HUES6 (cell line): ENCODE measurements around the gene DNAJC16.

Experiments used
- H3K27ac ChIP-seq: 2 replicates; pipeline ENCODE4 v1.7.0; 2013; ENCODE audit warnings: low read depth, mild to moderate bottlenecking, low read length, inconsistent platforms
- H3K27me3 ChIP-seq: 2 replicates; pipeline ENCODE4 v1.6.1; 2013; ENCODE audit warnings: low read length; ENCODE audit not compliant: control insufficient read depth, insufficient read depth
- H3K36me3 ChIP-seq: 2 replicates; pipeline ENCODE4 v1.6.1; 2013; ENCODE audit warnings: low read length; ENCODE audit not compliant: control insufficient read depth, insufficient read depth
- H3K4me1 ChIP-seq: 2 replicates; pipeline ENCODE4 v1.6.1; 2013; ENCODE audit warnings: low read length; ENCODE audit not compliant: control insufficient read depth, insufficient read depth
- H3K4me3 ChIP-seq: 2 replicates; pipeline ENCODE4 v1.5.1; 2013; ENCODE audit warnings: low read depth, low read length
- H3K9ac ChIP-seq: one replicate; pipeline ENCODE4 v1.6.1; 2013; ENCODE audit warnings: mild to moderate bottlenecking, low read length
- H3K9me3 ChIP-seq: 2 replicates; pipeline ENCODE4 v1.6.1; 2013; ENCODE audit warnings: low read depth, low read length; ENCODE audit not compliant: control insufficient read depth, insufficient read depth

The DNAJC16 gene

DNA sequence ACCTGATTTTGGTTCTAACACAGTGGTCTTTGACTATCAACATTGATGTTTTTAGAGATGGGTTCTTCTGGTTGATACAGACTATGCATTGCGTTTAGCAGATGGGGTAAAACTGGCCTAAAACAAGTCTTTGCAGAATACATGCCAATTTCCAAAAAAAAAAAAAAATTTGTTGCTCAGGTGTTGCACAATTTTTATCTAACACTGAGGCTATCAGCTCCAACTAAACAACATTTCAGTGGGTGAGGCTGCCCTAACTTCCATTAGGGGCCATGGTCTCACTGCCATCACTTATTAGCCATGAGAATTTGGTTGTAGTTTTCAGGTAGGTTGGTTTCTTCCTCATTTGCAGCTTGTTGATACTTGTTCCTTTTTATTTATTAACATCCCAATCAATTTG is 44.2 kb downstream of the DNAJC16 start:
- Histone ChIP-seq H3K27ac (no peak overlapping the region), H3K4me1 (no peaks in the 10 kb centered on the region), H3K36me3 (peaks cover 57% of the 10 kb centered on the region), H3K9ac (no peak overlapping the region), H3K27me3 (no peaks in the 10 kb centered on the region), H3K9me3 (no peaks in the 10 kb centered on the region), H3K4me3 (no peak overlapping the region)

DNA sequence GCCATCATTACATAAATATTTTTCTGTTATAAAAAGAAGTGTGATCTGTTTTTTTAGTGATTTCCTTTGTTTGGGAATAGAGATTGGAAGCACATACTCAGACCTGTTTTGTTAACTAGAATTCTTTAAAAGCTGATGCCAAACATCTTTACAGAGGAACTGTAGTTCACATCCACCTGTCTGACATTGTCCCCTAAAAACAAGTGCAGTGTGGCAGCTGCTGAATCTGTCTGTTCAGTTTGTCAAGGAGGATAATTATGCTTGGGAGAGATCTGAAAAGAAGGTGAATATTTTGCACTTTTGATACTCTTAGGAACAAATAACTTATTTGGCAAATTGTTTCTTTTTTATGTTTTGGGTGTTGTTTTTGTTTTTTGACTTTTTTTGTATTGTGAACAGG is 44.6 kb downstream of the DNAJC16 start:
- Histone ChIP-seq H3K4me1 (no peaks in the 10 kb centered on the region), H3K9ac (no peak overlapping the region), H3K27ac (no peak overlapping the region), H3K36me3 (peaks cover 53% of the 10 kb centered on the region), H3K27me3 (no peaks in the 10 kb centered on the region), H3K9me3 (no peaks in the 10 kb centered on the region), H3K4me3 (no peak overlapping the region)

- Histone ChIP-seq H3K9ac (no peak overlapping the region), H3K27ac (no peak overlapping the region), H3K4me3 (no peak overlapping the region), H3K36me3 (peaks cover 31% of the 10 kb centered on the region), H3K4me1 (no peaks in the 10 kb centered on the region), H3K27me3 (no peaks in the 10 kb centered on the region), H3K9me3 (no peaks in the 10 kb centered on the region)
These were observed 46.8 kb downstream of the DNAJC16 start for GRCh38 chr1:15573477-15573876.

DNA sequence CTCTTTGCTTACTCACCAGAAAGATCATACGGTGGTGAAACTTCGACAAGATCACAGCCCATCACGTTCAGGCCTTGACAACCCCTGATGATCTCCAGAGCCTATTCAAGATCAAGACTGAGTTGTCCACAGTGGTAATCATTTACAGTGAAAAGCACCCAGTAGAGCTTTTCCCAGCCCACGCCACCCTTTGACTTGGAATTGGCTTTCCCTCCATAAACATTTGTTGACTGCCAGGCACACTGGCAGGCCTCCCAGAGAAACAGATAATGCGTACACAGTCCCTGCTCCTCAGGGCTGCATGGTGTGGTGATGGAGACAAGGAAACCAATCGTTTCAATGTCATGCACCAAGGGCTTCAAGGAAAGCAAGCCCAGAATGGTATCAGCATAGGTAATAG is 48.1 kb downstream of the DNAJC16 start:
- Histone ChIP-seq H3K36me3 (peaks cover 20% of the 10 kb centered on the region), H3K27ac (no peak overlapping the region), H3K4me1 (no peaks in the 10 kb centered on the region), H3K9ac (no peak overlapping the region), H3K4me3 (no peak overlapping the region), H3K9me3 (no peaks in the 10 kb centered on the region), H3K27me3 (no peaks in the 10 kb centered on the region)

DNA sequence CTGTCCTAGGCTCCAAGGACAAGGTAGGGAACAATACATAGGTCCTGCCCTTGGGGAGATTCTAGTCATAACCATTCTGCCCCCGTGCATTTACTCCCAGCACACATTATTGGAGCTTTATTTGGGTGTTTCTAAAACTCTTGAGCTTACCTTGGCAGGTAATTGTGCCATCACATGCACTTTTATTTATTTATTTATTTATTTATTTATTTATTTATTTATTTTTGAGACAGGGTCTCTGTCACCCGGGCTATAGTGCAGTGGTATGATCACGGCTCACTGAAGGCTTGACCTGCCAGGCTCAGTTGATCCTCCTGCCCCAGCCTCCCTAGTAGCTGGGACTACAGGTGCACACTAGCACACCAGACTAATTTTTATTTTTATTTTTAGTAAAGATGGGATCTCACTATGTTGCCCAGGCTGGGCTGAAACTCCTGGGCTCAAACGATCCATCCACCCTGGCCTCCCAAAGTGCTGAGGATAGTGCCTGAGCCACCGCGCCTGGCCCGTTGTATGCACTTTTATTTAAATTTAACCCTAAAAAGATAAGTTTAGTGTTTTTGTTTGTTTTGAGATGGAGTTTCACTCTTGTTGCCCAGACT is 49.0 kb downstream of the DNAJC16 start:
- Histone ChIP-seq H3K9me3 (no peaks in the 10 kb centered on the region), H3K9ac (no peak overlapping the region), H3K27me3 (no peaks in the 10 kb centered on the region), H3K27ac (no peak overlapping the region), H3K4me1 (no peaks in the 10 kb centered on the region), H3K4me3 (no peak overlapping the region), H3K36me3 (peaks cover 12% of the 10 kb centered on the region)

GRCh38 chr1:15577691-15578090 is 51.0 kb downstream of the DNAJC16 start:
- H3K27me3 ChIP-seq = no peaks in the 10 kb centered on the region
- no peaks in the 10 kb centered on the region for H3K9me3 ChIP-seq
- H3K9ac ChIP-seq = no peak overlapping the region
- no peak overlapping the region for H3K4me3 ChIP-seq
- H3K27ac ChIP-seq = no peak overlapping the region
- H3K4me1 ChIP-seq = no peaks in the 10 kb centered on the region
- 0 out of 2 replicates have a peak, but pooled peaks cover 4% of the 10 kb centered on the region for H3K36me3 ChIP-seq

DNA sequence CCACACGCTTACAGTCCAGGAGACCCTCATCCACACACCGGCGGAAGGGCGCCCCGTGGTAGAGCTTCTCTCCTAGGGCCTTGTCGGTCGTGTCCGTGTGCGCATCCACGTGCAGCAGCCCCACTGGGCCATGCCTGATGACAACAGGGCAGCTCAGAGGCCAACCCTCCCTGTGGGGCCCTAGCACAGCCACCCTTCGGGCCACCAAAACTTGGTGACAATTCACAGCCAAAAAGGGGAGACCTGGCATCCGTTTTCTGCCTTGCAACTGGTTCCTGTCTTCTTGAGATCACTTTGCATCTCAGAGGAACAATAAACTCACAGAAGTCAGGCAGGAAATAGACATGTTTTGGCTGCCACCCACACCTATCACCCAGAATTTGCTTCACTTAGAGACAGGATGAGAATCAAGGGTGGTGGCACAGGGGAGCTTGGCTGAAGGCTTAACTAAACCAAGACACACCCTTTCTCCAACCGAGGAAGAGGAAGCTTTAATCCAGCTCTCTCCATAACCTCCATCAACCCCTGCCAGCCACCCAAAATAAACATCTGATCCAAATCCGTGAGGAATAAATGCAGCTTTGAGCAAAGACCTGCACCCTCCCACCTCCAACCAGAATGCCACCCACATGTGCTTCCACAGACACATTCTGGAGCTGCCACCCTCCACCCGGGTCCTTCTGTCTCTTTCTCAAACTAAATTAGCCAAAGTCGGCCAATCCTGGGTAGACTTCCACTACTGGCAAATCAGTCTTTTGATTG is 52.5 kb downstream of the DNAJC16 start:
- Histone ChIP-seq H3K4me3 (no peak overlapping the region), H3K36me3 (0 out of 2 replicates have a peak, but pooled peaks cover 4% of the 10 kb centered on the region), H3K27ac (no peak overlapping the region), H3K9ac (no peak overlapping the region), H3K4me1 (no peaks in the 10 kb centered on the region), H3K27me3 (no peaks in the 10 kb centered on the region), H3K9me3 (no peaks in the 10 kb centered on the region)

DNA sequence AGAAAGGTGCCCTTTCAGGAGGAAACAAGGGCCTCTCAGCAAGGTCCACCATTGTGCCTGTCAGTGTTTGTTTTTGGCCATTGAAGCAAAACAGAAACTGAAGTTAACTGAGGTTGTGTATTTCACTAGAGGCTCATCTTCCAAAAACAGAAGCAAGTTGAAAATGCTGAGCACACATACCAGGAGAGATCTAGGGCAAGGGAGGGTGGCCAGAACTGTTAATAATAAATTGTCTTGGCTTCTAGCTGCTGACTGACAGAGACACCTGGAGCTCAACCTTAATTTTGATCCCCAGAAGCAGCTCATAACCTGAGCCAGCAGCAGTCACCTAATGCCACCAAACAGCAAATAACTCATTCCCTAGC is 53.0 kb downstream of the DNAJC16 start:
- Histone ChIP-seq H3K9ac (no peak overlapping the region), H3K36me3 (0 out of 2 replicates have a peak, but pooled peaks cover 3% of the 10 kb centered on the region), H3K27ac (no peak overlapping the region), H3K4me1 (no peaks in the 10 kb centered on the region), H3K4me3 (no peak overlapping the region), H3K27me3 (no peaks in the 10 kb centered on the region), H3K9me3 (no peaks in the 10 kb centered on the region)

DNA sequence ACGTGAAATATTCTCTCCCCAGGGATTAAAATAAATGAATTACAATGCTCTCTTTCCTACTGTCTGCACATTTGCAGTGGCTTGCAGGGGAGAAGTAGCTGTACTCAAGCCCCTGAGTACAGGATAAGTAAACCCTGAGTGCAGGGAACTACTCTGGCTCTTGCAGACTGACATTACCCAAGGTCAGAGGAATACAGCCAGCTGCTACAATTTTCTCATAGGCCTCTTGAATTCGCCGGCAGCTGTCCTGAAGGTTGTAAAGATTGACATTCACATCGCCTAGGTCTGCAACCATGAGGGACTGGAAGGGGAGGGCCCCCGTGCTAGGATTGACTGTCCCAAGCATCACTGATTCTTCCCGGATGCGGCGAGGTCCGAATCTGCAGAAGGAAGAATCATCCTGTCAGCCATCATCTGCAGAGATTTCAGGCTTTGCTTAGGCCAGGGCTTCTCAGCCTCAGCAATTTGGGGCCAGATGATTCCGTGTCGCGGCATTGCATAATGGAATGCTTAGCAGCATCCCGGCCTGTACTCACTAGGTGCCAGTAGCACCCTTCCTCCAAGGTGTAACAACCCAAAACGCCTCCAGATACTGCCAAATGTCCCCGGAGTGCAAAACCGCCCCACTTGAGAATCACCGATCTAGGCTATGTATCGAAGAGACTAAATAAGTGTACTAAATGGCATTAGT is 56.5 kb downstream of the DNAJC16 start:
- Histone ChIP-seq H3K4me1 (no peaks in the 10 kb centered on the region), H3K4me3 (no peak overlapping the region), H3K9me3 (no peaks in the 10 kb centered on the region), H3K27ac (no peak overlapping the region), H3K9ac (no peak overlapping the region), H3K36me3 (no peaks in the 10 kb centered on the region), H3K27me3 (no peaks in the 10 kb centered on the region)

- H3K4me1 ChIP-seq = no peaks in the 10 kb centered on the region
- no peaks in the 10 kb centered on the region for H3K9me3 ChIP-seq
- peak within 1 kb of the TSS; percentile 84 for H3K9ac ChIP-seq
- no peaks in the 10 kb centered on the region for H3K36me3 ChIP-seq
- H3K4me3 ChIP-seq = peak within 1 kb of the TSS; percentile 69
- H3K27me3 ChIP-seq = no peaks in the 10 kb centered on the region
- peak within 1 kb of the TSS; percentile 72; the same call in 1 of the 2 replicates for H3K27ac ChIP-seq
These were observed 58.1 kb downstream of the DNAJC16 start, which contains the start of gene AGMAT for GRCh38 chr1:15584489-15585363. Gene AGMAT, minus strand, starts transcription at chr1:15585051. Its CDS starts 84 bp downstream, at chr1:15584967.
